ENCODE measurements around the gene ATXN7L1.

Gene ATXN7L1

GRCh38 chr7:105826143-105826542 is 50.3 kb downstream of the ATXN7L1 start:
- no peak for DNase-seq

GRCh38 chr7:105825371-105825770 is 51.0 kb downstream of the ATXN7L1 start:
- no peak for DNase-seq

GRCh38 chr7:105822806-105823205 is 53.6 kb downstream of the ATXN7L1 start:
- DNase-seq: no peak

GRCh38 chr7:105821527-105821926 is 54.9 kb downstream of the ATXN7L1 start:
- no peak for DNase-seq

GRCh38 chr7:105820363-105821066 is 55.9 kb downstream of the ATXN7L1 start:
- DNase-seq: no peak

- no peak for DNase-seq
Observed at GRCh38 chr7:105819559-105819958, 56.8 kb downstream of the ATXN7L1 start.

GRCh38 chr7:105816954-105817615 is 59.3 kb downstream of the ATXN7L1 start:
- DNase-seq: no peak

- no peak for DNase-seq
Observed at GRCh38 chr7:105816266-105816843, 60.0 kb downstream of the ATXN7L1 start.

- DNase-seq: no peak
Observed at GRCh38 chr7:105815576-105815975, 60.8 kb downstream of the ATXN7L1 start.

GRCh38 chr7:105814481-105814880 is 61.9 kb downstream of the ATXN7L1 start:
- DNase-seq: no peak

- DNase-seq: no peak
Observed at GRCh38 chr7:105811189-105811847, 65.1 kb downstream of the ATXN7L1 start.

GRCh38 chr7:105810556-105810955 is 65.8 kb downstream of the ATXN7L1 start:
- DNase-seq: no peak

- DNase-seq: no peak
Observed at GRCh38 chr7:105808703-105809590, 67.5 kb downstream of the ATXN7L1 start.

- no peak for DNase-seq
Observed at GRCh38 chr7:105808209-105808608, 68.2 kb downstream of the ATXN7L1 start.

GRCh38 chr7:105807448-105807762 is 69.0 kb downstream of the ATXN7L1 start:
- no peak for DNase-seq

GRCh38 chr7:105806592-105807447 is 69.6 kb downstream of the ATXN7L1 start:
- no peak for DNase-seq

- no peak for DNase-seq
Observed at GRCh38 chr7:105805447-105806019, 70.9 kb downstream of the ATXN7L1 start.

- no peak for DNase-seq
Observed at GRCh38 chr7:105803429-105803736, 73.0 kb downstream of the ATXN7L1 start.

GRCh38 chr7:105802604-105803428 is 73.6 kb downstream of the ATXN7L1 start:
- DNase-seq: no peak

- no peak for DNase-seq
Observed at GRCh38 chr7:105800849-105801534, 75.4 kb downstream of the ATXN7L1 start.

Measured in NCI-H82 (cell line).